Measurements from ENCODE around the gene TGIF2LY.
"Not testable (repeated sequence)": the region's sequence is repeated elsewhere in the genome, so short reads cannot be mapped to it uniquely, and the experiment has no call there.

The TGIF2LY gene

DNA sequence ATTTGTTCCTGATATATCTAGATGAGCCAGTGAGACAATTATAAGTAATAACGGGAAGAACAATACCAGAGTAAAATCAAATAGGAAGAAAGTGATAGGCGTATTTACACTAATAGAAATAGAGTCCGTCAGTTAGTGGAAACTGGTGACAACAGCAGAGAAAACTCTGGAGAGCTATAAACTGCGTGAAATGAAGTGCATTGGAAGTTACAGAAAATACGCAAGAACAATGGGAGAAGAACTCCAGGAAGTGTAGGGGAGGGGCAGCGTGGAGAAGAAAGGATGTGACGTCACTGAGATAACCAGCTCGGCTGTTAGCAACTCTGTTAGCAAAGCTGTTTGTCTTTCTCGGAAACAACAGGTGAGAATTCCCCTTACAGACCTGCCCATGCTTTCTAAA is at the start of gene TGIF2LY:
TGIF2LY (plus strand) TSS at position 301 of the 400 bp plus-strand sequence. CDS start 178 bp downstream, outside the sequence.
- not testable (repeated sequence) for DNase-seq (ENCODE audit: low read depth); H3K4me3 ChIP-seq (ENCODE audit: low read depth, low read length)

All from NB4 (cell line).